ENCODE measurements around the gene COL9A3.

The COL9A3 gene

GRCh38 chr20:62822239-62822787 is 5.5 kb downstream of the COL9A3 start:
- no peak for DNase-seq (ENCODE audit: extremely low read depth in 1 of 2, low read depth in 1 of 2)

DNA sequence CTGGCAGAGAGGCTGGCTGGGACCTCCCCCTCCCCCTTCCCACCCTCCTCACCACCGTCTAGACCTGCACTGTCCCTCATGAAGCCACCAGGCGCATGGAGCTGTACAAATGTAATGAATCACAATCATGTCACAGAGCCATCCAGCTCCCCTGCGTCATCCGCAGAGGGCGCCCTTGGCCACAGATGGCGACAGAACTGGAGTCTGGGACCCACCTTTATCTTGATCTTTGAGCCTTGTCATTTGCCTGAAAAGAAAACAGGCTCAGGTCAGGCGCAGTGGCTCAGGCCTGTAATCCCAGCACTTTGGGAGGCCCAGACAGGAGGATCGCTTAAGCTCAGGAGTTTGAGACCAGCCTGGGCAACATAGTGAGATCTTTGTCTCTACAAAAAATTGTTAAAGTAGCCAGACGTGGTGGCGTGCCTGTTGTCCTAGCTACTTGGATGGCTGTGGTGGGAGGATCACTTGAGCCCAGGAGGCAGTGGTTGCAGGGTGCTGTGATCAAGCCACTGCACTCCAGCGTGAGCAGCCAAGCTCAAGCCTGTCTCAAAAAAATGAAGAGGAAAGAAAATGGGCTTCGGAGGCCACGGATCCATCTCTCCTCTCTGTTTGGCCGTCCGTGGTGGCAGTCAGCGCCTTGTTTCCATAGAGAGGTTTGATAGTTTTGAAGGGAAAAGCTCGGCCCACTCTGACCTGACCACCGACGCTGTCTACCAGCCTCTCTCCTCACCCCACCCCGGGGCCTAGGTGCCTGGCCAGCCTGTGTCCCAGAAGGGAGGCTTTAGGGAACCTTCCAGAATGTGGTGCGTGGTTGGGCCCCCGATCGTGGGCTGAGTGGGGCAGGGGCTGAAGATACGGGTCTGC is 6.2 kb downstream of the COL9A3 start:
- no peak for DNase-seq (ENCODE audit: extremely low read depth in 1 of 2, low read depth in 1 of 2)

GRCh38 chr20:62823688-62824475 is 7.0 kb downstream of the COL9A3 start:
- DNase-seq (ENCODE audit: extremely low read depth in 1 of 2, low read depth in 1 of 2) = no peak

DNA sequence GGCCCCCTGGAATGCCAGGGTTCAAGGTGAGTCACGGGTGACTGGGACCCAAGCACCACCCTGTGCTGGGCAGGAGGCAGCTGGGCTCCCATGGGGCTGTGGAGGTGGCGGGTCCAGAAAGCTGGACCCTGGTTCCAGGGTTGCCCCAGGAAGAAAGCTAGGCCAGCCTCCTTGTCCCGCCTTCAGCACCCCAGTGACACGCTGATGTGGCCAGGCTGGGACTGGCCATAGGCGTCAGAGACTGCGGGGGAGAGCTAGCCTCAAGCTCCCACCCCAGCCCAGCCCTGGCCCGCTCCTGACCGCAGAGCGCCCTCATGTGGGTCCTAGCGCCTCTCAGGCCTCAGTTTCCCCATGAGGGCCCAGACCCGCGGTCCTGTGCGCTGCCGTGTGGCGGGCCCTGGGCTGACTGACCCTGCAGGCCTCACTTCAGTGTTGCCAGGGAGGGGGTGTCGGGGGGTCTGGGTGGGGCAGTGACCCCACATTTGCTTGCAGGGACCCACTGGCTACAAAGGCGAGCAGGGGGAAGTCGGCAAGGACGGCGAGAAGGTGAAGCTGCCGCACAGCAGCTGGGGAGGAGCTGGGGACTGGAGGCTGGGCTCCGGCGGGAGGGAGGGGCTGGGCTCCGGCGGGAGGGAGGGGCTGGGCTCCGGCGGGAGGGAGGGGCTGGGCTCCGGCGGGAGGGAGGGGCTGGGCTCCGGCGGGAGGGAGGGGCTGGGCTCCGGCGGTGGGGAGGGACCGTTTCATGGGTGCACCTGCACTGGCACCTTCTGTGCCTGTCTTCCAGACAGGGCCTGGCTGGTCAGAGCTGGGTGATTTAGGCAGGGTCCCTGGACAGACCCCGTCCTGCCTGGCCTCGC is 7.9 kb downstream of the COL9A3 start:
- no peak for DNase-seq (ENCODE audit: extremely low read depth in 1 of 2, low read depth in 1 of 2)

DNA sequence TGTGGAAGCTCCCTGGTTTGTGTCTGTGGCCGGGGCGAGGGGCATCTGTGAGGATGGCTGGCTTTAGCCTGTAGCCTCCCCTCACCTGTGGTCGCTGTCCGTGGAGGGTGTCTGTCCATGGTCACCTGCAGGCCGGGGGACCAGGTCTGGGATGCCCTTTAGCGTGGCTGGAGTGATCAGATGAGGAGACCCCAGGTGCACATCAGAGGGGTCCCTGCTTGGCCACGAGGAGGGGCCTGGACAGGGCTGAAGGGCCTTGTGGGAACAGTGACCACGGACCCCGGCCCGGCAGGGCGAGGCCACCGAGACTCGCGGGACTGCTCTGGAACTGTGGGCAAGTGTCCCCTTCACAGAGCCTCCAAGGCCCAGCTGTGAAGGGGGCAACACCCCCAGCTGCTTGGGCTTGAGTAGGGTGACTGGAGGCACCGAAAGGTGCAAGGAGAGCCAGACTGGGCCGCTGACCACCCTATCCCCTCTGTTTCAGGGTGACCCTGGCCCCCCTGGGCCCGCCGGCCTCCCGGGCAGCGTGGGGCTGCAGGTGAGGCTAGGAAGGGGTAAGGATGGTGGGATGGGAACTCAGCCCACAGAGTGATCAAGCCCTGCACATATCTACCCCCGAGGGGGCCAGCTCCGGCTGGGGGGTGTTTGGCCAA is 8.6 kb downstream of the COL9A3 start:
- no peak for DNase-seq (ENCODE audit: extremely low read depth in 1 of 2, low read depth in 1 of 2)

DNA sequence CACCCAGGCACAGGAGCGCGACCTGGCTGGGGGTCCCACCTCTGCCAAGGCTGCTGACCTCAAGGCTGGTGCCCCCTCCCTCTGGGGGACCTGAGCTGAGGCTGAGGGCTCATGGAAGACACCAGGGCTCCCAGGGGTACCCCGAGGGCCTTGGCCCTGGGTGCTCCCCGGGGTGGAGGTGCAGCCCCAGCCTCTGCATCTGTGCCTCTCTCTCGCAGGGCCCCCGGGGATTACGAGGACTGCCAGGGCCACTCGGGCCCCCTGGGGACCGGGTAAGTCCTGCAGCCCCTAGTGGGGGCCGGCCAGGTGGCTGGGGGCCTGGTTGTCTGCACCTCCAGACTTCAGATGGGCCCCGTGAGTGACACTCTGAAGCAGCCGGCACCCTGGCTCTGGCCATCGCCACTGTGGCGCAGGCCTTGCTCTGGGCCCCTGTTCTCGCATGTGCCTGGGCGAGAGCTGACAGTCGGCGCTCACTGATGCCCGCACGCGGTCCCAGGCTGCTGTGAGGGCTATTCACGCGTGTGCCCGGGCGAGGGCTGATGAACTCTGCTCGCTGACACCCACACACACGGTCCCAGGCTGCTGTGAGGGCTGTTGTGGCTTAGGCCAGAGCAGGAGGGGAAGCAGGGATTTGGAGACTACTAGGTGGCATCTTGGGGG is 9.3 kb downstream of the COL9A3 start:
- DNase-seq (ENCODE audit: extremely low read depth in 1 of 2, low read depth in 1 of 2) = no peak

- DNase-seq (ENCODE audit: extremely low read depth in 1 of 2, low read depth in 1 of 2) = no peak
Measured at GRCh38 chr20:62826646-62827310, 9.9 kb downstream of the COL9A3 start.

GRCh38 chr20:62827311-62828038 is 10.6 kb downstream of the COL9A3 start:
- DNase-seq (ENCODE audit: extremely low read depth in 1 of 2, low read depth in 1 of 2) = no peak

- DNase-seq (ENCODE audit: extremely low read depth in 1 of 2, low read depth in 1 of 2) = no peak
Measured at GRCh38 chr20:62828051-62828450, 11.2 kb downstream of the COL9A3 start.

GRCh38 chr20:62828511-62829230 is 11.8 kb downstream of the COL9A3 start:
- DNase-seq (ENCODE audit: extremely low read depth in 1 of 2, low read depth in 1 of 2) = no peak

DNA sequence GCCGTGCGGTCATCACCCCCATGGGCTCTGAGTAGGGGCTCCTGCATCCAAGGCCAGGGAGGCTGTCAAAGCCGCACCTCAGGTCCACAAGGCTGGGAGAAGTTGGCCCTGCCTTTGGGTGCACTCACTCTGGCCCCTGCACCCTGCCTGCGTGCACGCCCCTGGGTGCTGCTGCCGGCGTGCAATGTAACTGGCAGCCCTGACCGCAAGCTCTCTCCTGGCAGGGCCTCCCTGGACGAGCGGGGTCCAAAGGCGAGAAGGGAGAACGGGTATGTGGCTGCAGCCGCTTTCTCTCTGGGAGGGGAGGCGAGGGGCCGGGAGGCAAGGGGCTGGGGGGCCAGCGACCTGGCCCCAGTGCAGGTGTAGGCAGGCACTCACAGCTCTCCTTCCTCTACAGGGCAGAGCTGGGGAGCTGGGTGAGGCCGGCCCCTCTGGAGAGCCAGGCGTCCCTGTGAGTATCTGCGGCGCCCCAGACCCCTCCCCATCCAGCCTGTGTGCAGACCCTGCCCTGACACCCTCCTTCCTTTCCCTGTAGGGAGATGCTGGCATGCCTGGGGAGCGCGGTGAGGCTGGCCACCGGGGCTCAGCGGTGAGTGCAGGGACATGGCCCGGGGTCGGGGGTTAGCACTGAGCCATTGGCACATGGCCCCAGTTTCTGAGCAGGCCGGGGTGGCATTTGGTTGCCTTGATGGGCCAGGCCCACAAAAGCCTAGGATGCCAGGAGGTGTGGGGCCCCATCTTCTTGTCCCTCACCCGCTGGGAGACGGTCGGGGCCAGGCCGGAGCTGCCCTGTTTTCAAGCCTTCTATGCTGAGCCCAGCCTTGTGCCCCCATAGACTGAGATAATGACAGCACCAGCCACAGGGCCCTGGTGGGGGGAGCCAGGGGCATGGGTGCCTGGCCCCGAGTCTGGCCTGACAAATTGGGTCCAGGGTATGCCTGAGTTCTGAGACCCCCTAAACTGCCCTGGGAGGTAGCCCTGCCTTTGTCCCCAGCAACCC is 12.7 kb downstream of the COL9A3 start:
- DNase-seq (ENCODE audit: extremely low read depth in 1 of 2, low read depth in 1 of 2) = no peak

- DNase-seq (ENCODE audit: extremely low read depth in 1 of 2, low read depth in 1 of 2) = no peak
Measured at GRCh38 chr20:62830251-62830650, 13.4 kb downstream of the COL9A3 start.

GRCh38 chr20:62830821-62831220 is 14.0 kb downstream of the COL9A3 start:
- DNase-seq (ENCODE audit: extremely low read depth in 1 of 2, low read depth in 1 of 2) = no peak

- DNase-seq (ENCODE audit: extremely low read depth in 1 of 2, low read depth in 1 of 2) = no peak
Measured at GRCh38 chr20:62831361-62831788, 14.5 kb downstream of the COL9A3 start.

DNA sequence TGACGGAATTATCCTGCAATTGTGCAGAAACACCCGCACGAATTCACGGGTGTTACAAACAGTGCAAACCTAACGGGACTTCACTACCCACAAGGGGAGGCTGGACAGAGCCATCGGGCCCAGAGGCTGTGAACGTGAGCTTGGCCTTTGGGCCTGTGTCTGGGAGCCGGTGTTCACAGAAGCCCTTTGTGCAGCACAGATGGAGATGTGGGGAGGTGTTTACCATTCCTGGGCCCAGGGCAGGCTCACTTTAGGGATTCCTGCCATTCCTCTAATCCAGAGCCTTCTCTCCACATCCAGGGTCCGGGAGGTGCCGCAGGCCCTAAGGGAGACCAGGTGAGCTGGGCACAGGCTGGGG is 15.0 kb downstream of the COL9A3 start:
- DNase-seq (ENCODE audit: extremely low read depth in 1 of 2, low read depth in 1 of 2) = no peak

GRCh38 chr20:62832212-62832922 is 15.5 kb downstream of the COL9A3 start:
- DNase-seq (ENCODE audit: extremely low read depth in 1 of 2, low read depth in 1 of 2) = no peak
